Endothelial cell of umbilical vein (primary cell): ENCODE results near the gene PDGFB.

Experiments
- POLR2A ChIP-seq: IDR thresholded peaks from 2 replicates; pipeline ENCODE4 v1.6.1; 2012; ENCODE audit warnings: low read depth, mild to moderate bottlenecking, control low read depth, low read length
- POLR2AphosphoS5 ChIP-seq: IDR thresholded peaks from 2 replicates; pipeline ENCODE4 v1.6.1; 2012; ENCODE audit warnings: low read depth, mild to moderate bottlenecking, control low read depth, low read length, moderate library complexity; ENCODE audit not compliant: insufficient read depth

DNA sequence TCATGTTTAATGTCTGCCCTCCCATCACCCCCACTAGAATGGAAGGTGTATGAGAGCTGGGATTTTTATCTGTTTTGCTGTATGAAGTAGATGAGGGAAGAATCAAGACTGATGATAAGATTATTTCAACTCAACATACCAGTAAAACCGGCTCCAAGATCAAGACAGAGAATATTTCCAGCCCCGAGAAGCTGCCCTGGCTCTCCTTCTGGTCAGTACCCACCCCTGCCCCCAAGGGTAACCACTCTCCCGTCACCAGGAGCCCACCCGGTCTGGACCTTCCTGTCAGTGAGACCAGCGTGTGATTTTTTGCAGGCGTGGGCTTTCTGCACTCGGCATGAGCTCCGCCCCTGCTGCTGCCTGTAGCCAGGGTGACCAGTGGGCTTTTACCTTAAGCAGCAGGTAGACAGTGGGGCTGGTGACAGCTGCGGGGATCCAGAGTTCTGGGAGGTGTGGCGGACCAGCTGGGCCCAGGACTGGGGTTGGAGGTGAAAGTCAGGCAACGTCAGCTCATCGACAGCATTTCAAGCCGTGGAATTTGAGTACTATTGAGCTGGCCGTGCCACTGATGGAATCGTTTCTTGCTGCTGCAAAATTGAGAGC is 49.1 kb upstream of the PDGFB start:
- TF ChIP-seq POLR2AphosphoS5, result no peak
- TF ChIP-seq POLR2A, result no peak
